Heart left ventricle (tissue), 16 donors: ENCODE measurements around the gene RNASE9. TPM values are rescaled to one million over a fixed set of nuclear protein-coding genes. Genes with fewer than 3 reads are reported as not detected.
"Not testable (repeated sequence)": the region's sequence is repeated elsewhere in the genome, so short reads cannot be mapped to it uniquely, and the experiment has no call there.

Experiments used
- ATAC-seq, 4 donors: fragments of 200-7000 bp; cut with Tn5 transposase; one replicate each; pipeline ENCODE4 v1.9.1; 2020 to 2022; ENCODE audit warnings: moderate library complexity in 4 of 4, mild to moderate bottlenecking in 3 of 4, moderate number of reproducible peaks in 1 of 4
- DNase-seq, 5 donors: peaks; one replicate each; pipeline ENCODE4 v3.0.0-alpha.2; 2020
- H3K27ac ChIP-seq, 12 donors: fragments of 200-600 bp; sonication (generic) in 4 of 12; one replicate each; pipeline versions ENCODE4 v1.5.0 to v1.8.0; 2016 to 2022; ENCODE audit warnings: mild to moderate bottlenecking in 2 of 12
- H3K27me3 ChIP-seq, 9 donors: fragments of 200-600 bp; sonication (generic) in 2 of 9; one replicate each; pipeline versions ENCODE4 v1.5.1 to v1.8.0; 2016 to 2022; ENCODE audit warnings: mild to moderate bottlenecking in 3 of 9
- H3K36me3 ChIP-seq, 9 donors: fragments of 200-600 bp; sonication (generic) in 2 of 9; one replicate each; pipeline versions ENCODE4 v1.5.0 to v1.8.0; 2018 to 2022; ENCODE audit warnings: mild to moderate bottlenecking in 2 of 9
- H3K4me1 ChIP-seq, 12 donors: fragments of 200-600 bp; sonication (generic) in 4 of 12; one replicate each; pipeline versions ENCODE4 v1.5.0 to v1.8.0; 2016 to 2022; ENCODE audit warnings: mild to moderate bottlenecking in 3 of 12
- H3K4me3 ChIP-seq, 12 donors: fragments of 200-600 bp; sonication (generic) in 4 of 12; one replicate each; pipeline versions ENCODE4 v1.5.0 to v1.8.0; 2017 to 2022; ENCODE audit warnings: mild to moderate bottlenecking in 9 of 12, moderate library complexity in 4 of 12
- H3K9me3 ChIP-seq, 12 donors: fragments of 200-600 bp; sonication (generic) in 4 of 12; one replicate each; pipeline versions ENCODE4 v1.5.0 to v1.8.0; 2016 to 2022; ENCODE audit warnings: mild to moderate bottlenecking in 1 of 12
- CTCF ChIP-seq, 12 donors: fragments of 200-600 bp; sonication (generic) in 4 of 12; IDR thresholded peaks; one replicate each; pipeline versions ENCODE4 v1.5.0 to v1.8.0; 2018 to 2022; ENCODE audit warnings: antibody characterized with exemption in 12 of 12, mild to moderate bottlenecking in 5 of 12
- POLR2A ChIP-seq, 2 donors: fragments of 450-650 bp; IDR thresholded peaks; one replicate each; pipeline ENCODE4 v1.6.1; 2017; ENCODE audit warnings: antibody characterized with exemption in 2 of 2, mild to moderate bottlenecking in 2 of 2, moderate library complexity in 2 of 2
- WGBS, 4 donors: extraction: QIAGEN DNeasy Blood & Tissue Kit in 2 of 4; methylation state at CpG; one replicate each; pipeline versions ENCODE4 v1.1.5 to v1.1.7; 2013 to 2018; 5-methylcytosine and 5-hydroxymethylcytosine counted together
- intact Hi-C, 10 donors: fragments of 100-400 bp; cut with DNase I; formaldehyde crosslinking; loops; one replicate each; pipeline versions ENCODE4 v1.11.1 to v1.14.2; 2022
- polyA plus RNA-seq, 2 donors: library from polyadenylated mRNA; stranded (reverse); fragments of 200-250 nt; gene quantifications; one replicate each; pipeline ENCODE4 v1.2.3, GENCODE V29; 2013
- total RNA-seq, 9 donors: library from RNA; depleted of rRNA in 2 of 9; stranded (reverse); fragments of >200 nt in 2 of 9; fragmentation: NEBNext Ultra II Directional in 3 of 9; extraction: Animal tissue kit (Norgen Biotek cat#: 25700) in 3 of 9; gene quantifications; one replicate each; pipeline versions ENCODE4 v1.1.0 to v1.2.4, GENCODE V29; 2016 to 2023
- donor health status: ischemic (EF 13 %, LVEDD 7.1; RV severe dilation, severe dysfunction).
- donor health status: healthy with polysubstance abuse.
- donor health status: DM: no; HTN: yes; CAD: no.
- donor health status: DM: no; HTN: no; CAD: no.
- donor health status: ischemic (EF 25% LVEDD 6.9; RV normal size, moderate dysfunction).
- donor health status: ischemic (EF 25% LVEDD 5.7; RV mildly dilated, moderate dysfunction).
- donor health status: healthy.
- donor health status: DM: yes; HTN: yes; CAD: no.
- donor health status: ischemic (EF 35%, LVEDD 5.7; RV mildly dilated, moderate dysfunction).
- donor health status: nonischemic (EF 11% LVEDD 7.7; RV severe dilation, severe dysfunction).
- donor health status: DM: yes; HTN: yes; CAD: no.
- donor health status: PGD.
- donor health status: ischemic (EF 29% LVEDD 5.4; RV normal size, mild dysfunction).
- donor health status: nonischemic (EF 23%, LVEDD 6.1; RV moderate dilation, normal function).

RNASE9 gene
- total and polyA plus RNA-seq, 11 donors: not detected

GRCh38 chr14:20583142-20583541, 22.3 kb upstream of the RNASE9 start:
- intact Hi-C loops: no loop called here
- H3K27ac ChIP-seq: no peak overlapping the region
- DNase-seq: no peak
- no peak for ATAC-seq
- no peaks in the 10 kb centered on the region for H3K9me3 ChIP-seq
- H3K4me1 ChIP-seq: no peaks in the 10 kb centered on the region
- H3K4me3 ChIP-seq: no peak overlapping the region
- TF ChIP-seq CTCF (IDR thresholded peaks at IDR 0.05) (no peak), POLR2A (IDR thresholded peaks at IDR 0.05) (no peak)
- no peaks in the 10 kb centered on the region for H3K36me3 ChIP-seq
- peaks cover 0 to 6% (median 0%) of the 10 kb centered on the region in 9 donors for H3K27me3 ChIP-seq

GRCh38 chr14:20580242-20580641, 19.4 kb upstream of the RNASE9 start:
- intact Hi-C loops: no loop called here
- Histone ChIP-seq H3K4me3 (no peak overlapping the region), H3K27ac (no peak overlapping the region), H3K27me3 (peaks cover 0 to 6% (median 0%) of the 10 kb centered on the region in 9 donors), H3K36me3 (no peaks in the 10 kb centered on the region), H3K9me3 (no peaks in the 10 kb centered on the region), H3K4me1 (no peaks in the 10 kb centered on the region)
- no peak for TF ChIP-seq CTCF (IDR thresholded peaks at IDR 0.05)
- TF ChIP-seq POLR2A (IDR thresholded peaks at IDR 0.05): no peak
- no peak for DNase-seq
- 85 to 89% (median 88%) methylated on average over 4 of the region's 4 CpGs for WGBS, 4 donors
- ATAC-seq: no peak

GRCh38 chr14:20578784-20579502, 18.1 kb upstream of the RNASE9 start:
- Histone ChIP-seq H3K27ac (no peak overlapping the region), H3K4me3 (no peak overlapping the region), H3K4me1 (no peaks in the 10 kb centered on the region), H3K9me3 (no peaks in the 10 kb centered on the region), H3K27me3 (peaks cover 0 to 4% (median 0%) of the 10 kb centered on the region in 9 donors), H3K36me3 (no peaks in the 10 kb centered on the region)
- ATAC-seq: no peak
- DNase-seq: no peak
- 67 to 72% (median 68%) methylated on average over 14 of the region's 14 CpGs for WGBS, 4 donors
- intact Hi-C loops: no loop called here
- no peak for TF ChIP-seq CTCF (IDR thresholded peaks at IDR 0.05)
- TF ChIP-seq POLR2A (IDR thresholded peaks at IDR 0.05): no peak

- no peaks in the 10 kb centered on the region for H3K4me1 ChIP-seq
- TF ChIP-seq POLR2A (IDR thresholded peaks at IDR 0.05) (no peak), CTCF (IDR thresholded peaks at IDR 0.05) (no peak)
- H3K4me3 ChIP-seq: no peak overlapping the region
- H3K27ac ChIP-seq: no peak overlapping the region
- no peaks in the 10 kb centered on the region for H3K9me3 ChIP-seq
- DNase-seq (no peak), ATAC-seq (no peak)
- peaks cover 0 to 4% (median 0%) of the 10 kb centered on the region in 9 donors for H3K27me3 ChIP-seq
- 56 to 82% (median 66%) methylated on average over 3 of the region's 3 CpGs for WGBS, 4 donors
- no peaks in the 10 kb centered on the region for H3K36me3 ChIP-seq
- intact Hi-C loops: no loop called here
These were observed 17.5 kb upstream of the RNASE9 start for GRCh38 chr14:20578325-20578724.

GRCh38 chr14:20572382-20572990, 11.6 kb upstream of the RNASE9 start:
- H3K4me1 ChIP-seq, H3K27ac ChIP-seq, ATAC-seq, DNase-seq, intact Hi-C loops, H3K27me3 ChIP-seq, H3K36me3 ChIP-seq, H3K4me3 ChIP-seq: not testable (repeated sequence)
- 68 to 73% (median 73%) methylated on average over 4 of the region's 4 CpGs for WGBS, 4 donors
- H3K9me3 ChIP-seq: peaks cover 0 to 25% (median 14%) of the 10 kb centered on the region in 12 donors

- H3K9me3 ChIP-seq: peaks cover 0 to 25% (median 15%) of the 10 kb centered on the region in 12 donors
- H3K27me3 ChIP-seq, ATAC-seq, DNase-seq, H3K27ac ChIP-seq, H3K4me3 ChIP-seq, H3K36me3 ChIP-seq, H3K4me1 ChIP-seq, intact Hi-C loops: not testable (repeated sequence)
- WGBS, 4 donors: 18 to 90% (median 85%) methylated on average over 1 of the region's 1 CpG
These were observed 9.9 kb upstream of the RNASE9 start for GRCh38 chr14:20570720-20571119.

GRCh38 chr14:20569865-20570264, 9.0 kb upstream of the RNASE9 start:
- peaks cover 0 to 25% (median 15%) of the 10 kb centered on the region in 12 donors for H3K9me3 ChIP-seq
- intact Hi-C loops, H3K27me3 ChIP-seq, H3K4me3 ChIP-seq, H3K27ac ChIP-seq, ATAC-seq, H3K36me3 ChIP-seq, H3K4me1 ChIP-seq, DNase-seq: not testable (repeated sequence)
- 82 to 89% (median 86%) methylated on average over 2 of the region's 2 CpGs for WGBS, 4 donors
